GM19395 (cell line): ENCODE results near the gene PLEKHA6.

Experiments used
- ATAC-seq: cut with Tn5 transposase; IDR thresholded peaks from one replicate; pipeline ENCODE4 v1.9.1; 2021; ENCODE audit warnings: mild to moderate bottlenecking, moderate library complexity; ENCODE audit not compliant: unreplicated experiment

PLEKHA6 gene

GRCh38 chr1:204196068-204196795 is 163.5 kb downstream of the PLEKHA6 start, which contains the start of gene KISS1:
KISS1 (minus strand) TSS chr1:204196491; CDS start chr1:204192876, 3,615 bp downstream.
- ATAC-seq: no peak

GRCh38 chr1:204194771-204195170 is 165.0 kb downstream of the PLEKHA6 start:
- no peak for ATAC-seq

DNA sequence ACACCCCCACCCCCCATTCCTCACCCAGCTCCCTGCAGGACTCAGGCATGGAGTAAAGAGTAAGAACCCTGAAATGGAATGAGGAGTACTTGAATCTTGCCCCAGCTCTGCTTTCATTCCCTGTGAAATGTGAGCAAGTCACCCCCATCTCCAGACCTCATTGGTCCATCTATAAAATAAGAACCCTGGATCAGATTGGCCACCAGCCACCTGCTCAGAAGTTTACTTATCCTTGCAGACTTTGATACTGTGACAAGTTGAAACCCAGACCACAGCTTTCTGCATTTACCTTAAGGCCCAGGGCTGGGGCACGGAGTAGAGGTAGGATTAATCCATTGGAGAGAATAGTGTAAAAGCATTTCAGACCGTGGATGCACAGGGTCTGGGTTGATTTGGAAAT is 165.6 kb downstream of the PLEKHA6 start:
- ATAC-seq: no peak

- no peak for ATAC-seq
Measured at GRCh38 chr1:204192589-204193352, 167.0 kb downstream of the PLEKHA6 start.

- ATAC-seq: no peak
Measured at GRCh38 chr1:204192046-204192445, 167.7 kb downstream of the PLEKHA6 start.

DNA sequence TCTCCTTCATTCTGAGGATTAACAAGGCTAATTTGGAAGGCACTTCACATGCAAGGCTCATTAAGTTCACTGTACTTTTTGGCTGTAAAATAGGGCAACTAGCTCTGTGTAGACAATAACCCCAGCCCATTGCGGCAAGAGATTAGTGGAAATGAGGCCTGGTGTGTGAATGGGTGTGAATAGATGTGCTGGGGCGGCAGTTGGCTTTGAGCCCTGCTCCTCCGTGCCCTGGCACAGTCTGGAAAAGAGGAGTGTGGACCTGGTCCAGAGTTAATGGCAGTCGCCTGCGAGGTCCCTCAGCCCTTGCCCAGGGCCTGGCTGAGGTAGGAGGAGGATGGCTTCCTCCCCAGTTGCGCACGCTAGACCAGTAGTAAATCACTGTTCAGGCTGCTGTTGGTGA is 168.3 kb downstream of the PLEKHA6 start:
- ATAC-seq: no peak

DNA sequence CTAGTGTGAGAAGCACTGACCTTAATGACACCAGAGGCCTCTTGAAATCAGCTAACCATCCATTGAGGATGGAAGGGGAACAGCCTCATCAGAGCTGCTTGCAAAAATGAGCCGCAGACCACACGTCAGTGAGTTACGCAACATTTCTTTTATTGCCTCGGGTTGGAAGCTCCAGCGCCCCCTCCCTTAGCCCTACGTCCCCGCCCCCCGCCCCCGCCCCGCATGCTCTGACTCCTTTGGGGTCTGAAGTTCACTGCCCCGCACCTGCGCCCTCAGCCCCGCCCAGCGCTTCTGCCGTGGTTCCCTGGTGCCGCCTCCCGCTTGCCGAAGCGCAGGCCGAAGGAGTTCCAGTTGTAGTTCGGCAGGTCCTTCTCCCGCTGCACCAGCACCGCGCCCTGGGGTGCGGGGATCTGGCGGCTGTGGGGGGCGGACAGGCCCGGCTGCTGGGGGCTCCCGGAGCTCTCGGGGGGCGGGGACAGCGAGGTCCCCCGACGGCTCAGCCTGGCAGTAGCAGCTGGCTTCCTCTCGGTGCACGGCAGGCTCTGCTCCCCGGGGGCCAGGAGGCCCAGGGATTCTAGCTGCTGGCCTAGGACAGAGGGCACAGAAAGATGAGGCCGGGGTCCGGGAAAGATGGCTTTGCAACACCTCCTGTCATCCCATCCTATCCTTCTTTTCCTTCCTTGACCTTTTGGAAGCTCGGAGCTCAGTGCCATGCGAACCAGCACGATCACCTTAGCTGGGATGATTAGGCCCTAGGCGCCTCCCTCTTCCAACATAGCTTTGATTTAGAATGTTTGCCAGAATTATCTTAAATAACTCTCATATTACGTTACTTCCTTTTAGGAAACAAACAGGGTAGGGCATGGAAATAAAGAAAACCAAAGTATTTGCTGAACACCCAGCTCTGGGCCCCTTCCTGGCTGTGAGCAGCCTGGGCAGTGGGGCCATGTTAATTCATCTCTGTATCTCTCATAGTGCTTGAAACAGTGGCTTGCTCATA is 169.2 kb downstream of the PLEKHA6 start:
- ATAC-seq: no peak

- ATAC-seq: no peak
Measured at GRCh38 chr1:204188959-204189639, 170.6 kb downstream of the PLEKHA6 start.

DNA sequence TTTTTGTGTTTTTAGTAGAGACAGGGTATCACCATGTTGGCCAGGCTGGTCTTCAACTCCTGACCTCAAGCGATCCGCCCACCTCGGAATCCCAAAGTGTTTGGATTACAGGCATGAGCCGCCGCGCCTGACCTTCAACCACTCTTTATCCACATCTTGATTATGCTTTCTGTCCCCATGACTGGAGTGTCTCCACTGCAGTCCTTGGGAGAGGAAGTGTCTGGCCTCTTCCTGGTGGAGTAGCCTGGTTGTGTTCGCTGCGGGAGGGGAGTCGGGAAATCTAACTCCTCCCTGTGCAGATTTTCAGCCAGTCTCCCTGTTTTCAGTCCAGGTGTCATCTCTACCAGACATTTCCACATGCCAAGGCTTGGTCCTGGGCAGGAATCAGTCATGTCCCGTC is 173.1 kb downstream of the PLEKHA6 start:
- no peak for ATAC-seq

DNA sequence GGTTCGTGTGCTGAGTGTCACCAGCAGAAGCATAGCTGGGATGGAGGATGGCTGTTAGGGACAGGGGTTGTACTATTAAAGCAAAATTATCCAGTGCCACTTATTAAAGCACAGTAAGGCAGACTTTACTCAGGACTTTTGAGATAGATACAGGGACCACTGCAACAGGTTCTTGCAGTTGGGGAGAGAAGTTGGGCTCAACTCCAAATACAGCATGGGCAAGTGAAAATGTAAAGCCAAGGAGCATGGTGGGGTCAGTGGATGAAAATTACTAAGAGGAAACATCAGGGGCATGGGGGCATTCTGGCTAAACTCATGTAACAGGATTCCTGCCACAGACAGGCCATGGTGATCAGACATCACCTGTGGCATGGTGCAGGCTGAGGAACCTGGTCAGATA is 178.6 kb downstream of the PLEKHA6 start:
- ATAC-seq: no peak

- ATAC-seq: no peak
Measured at GRCh38 chr1:204180133-204180532, 179.6 kb downstream of the PLEKHA6 start.

GRCh38 chr1:204178487-204179281 is 181.0 kb downstream of the PLEKHA6 start:
- ATAC-seq: no peak

DNA sequence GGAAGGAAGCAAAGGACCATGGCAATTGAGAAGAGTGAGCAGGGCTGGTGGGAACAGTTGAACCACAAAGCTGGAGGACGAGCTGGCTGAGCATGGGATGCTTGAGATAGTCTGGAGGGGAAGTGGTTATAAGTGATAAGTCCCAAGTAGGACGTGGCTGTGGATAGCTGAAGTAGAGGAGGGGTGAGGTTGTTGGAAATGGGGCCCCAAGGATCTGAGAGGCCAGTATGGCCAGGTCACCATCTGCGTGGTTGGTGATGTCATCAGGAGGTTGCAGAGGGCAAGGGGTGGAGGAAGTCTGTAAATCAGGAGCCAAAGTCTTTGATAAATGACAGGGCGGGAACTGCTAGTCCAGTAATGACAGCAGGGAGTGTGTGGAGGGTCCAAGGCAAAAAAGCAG is 182.6 kb downstream of the PLEKHA6 start:
- ATAC-seq: no peak

GRCh38 chr1:204176049-204176448 is 183.7 kb downstream of the PLEKHA6 start:
- ATAC-seq: no peak

GRCh38 chr1:204174958-204175357 is 184.8 kb downstream of the PLEKHA6 start:
- ATAC-seq: no peak

GRCh38 chr1:204172404-204173029 is 187.2 kb downstream of the PLEKHA6 start:
- no peak for ATAC-seq

GRCh38 chr1:204171751-204172178 is 188.0 kb downstream of the PLEKHA6 start:
- ATAC-seq: no peak

DNA sequence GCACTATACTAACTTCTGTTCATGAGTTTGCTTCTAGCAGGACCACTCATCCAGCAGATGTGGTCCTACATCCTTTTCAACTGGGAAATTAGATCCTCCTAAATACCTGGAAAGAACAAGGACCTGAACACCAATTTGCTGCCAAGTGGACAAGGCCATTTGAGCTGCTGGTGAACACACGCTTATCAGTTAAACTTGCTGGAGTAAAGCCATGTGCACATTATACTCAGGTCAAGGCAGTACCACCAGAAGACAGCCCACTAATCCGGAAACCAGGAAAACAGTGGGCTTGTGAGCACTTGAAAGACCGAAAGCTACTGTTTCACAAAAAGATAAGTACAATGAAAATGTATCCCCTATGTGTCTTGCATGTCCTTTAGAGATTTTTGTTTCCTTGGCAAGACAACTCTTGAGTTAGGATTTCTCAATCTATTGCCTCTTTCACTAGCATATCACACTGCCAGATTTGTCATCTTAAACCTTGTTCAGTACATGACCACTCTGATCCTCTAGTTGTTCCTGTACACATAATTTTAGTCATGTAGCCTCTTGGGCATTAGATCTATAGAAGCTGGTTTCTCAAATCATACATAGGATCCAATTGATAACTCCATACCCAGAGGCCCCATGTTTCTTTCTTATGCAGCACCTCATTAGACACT is 189.1 kb downstream of the PLEKHA6 start:
- no peak for ATAC-seq

GRCh38 chr1:204169858-204170257 is 189.9 kb downstream of the PLEKHA6 start:
- ATAC-seq: no peak
